Measurements from ENCODE around the gene AP1G2. TPM values are rescaled to one million over a fixed set of nuclear protein-coding genes. Genes with fewer than 3 reads are reported as not detected.

The AP1G2 gene
- total RNA-seq, 2 donors from 2014 or later, result 268 to 313 TPM

- H3K27me3 Mint-ChIP-seq, result peaks cover 35% of the 10 kb centered on the region
- no peak overlapping the region for H3K27ac Mint-ChIP-seq
- peaks cover 11% of the 10 kb centered on the region for H3K36me3 Mint-ChIP-seq (ENCODE audit: low read depth)
- no peak overlapping the region for H3K4me3 Mint-ChIP-seq
- peaks cover 27% of the 10 kb centered on the region for H3K4me1 Mint-ChIP-seq
- H3K9me3 ChIP-seq (ENCODE audit: control insufficient read depth, low read length, poor library complexity, severe bottlenecking), result no peaks in the 10 kb centered on the region
- DNase-seq (no peak), ATAC-seq (no peak)
These were observed 4.3 kb upstream of the AP1G2 start for GRCh38 chr14:23571701-23572523.

- ATAC-seq, result no peak
- peaks cover 6% of the 10 kb centered on the region for H3K36me3 Mint-ChIP-seq (ENCODE audit: low read depth)
- peaks cover 26% of the 10 kb centered on the region for H3K4me1 Mint-ChIP-seq
- H3K9me3 ChIP-seq (ENCODE audit: control insufficient read depth, low read length, poor library complexity, severe bottlenecking), result no peaks in the 10 kb centered on the region
- DNase-seq, result no peak
- H3K27me3 Mint-ChIP-seq, result peaks cover 28% of the 10 kb centered on the region
- H3K4me3 Mint-ChIP-seq, result no peak overlapping the region
- H3K27ac Mint-ChIP-seq, result no peak overlapping the region
These were observed 3.4 kb upstream of the AP1G2 start for GRCh38 chr14:23570806-23571483.

GRCh38 chr14:23569443-23570151, 2.0 kb upstream of the AP1G2 start:
- no peak overlapping the region for H3K4me3 Mint-ChIP-seq
- DNase-seq (no peak), ATAC-seq (no peak)
- H3K36me3 Mint-ChIP-seq (ENCODE audit: low read depth), result peaks cover 6% of the 10 kb centered on the region
- peaks cover 18% of the 10 kb centered on the region for H3K27me3 Mint-ChIP-seq
- peaks cover 26% of the 10 kb centered on the region for H3K4me1 Mint-ChIP-seq
- H3K27ac Mint-ChIP-seq, result no peak overlapping the region
- H3K9me3 ChIP-seq (ENCODE audit: control insufficient read depth, low read length, poor library complexity, severe bottlenecking), result no peaks in the 10 kb centered on the region

GRCh38 chr14:23568600-23569331, 1.2 kb upstream of the AP1G2 start:
- H3K4me3 Mint-ChIP-seq, result peak overlapping the region; percentile 95
- H3K27ac Mint-ChIP-seq, result peak overlapping the region; percentile 96
- ATAC-seq (no peak), DNase-seq (no peak)
- peaks cover 11% of the 10 kb centered on the region for H3K36me3 Mint-ChIP-seq (ENCODE audit: low read depth)
- H3K9me3 ChIP-seq (ENCODE audit: control insufficient read depth, low read length, poor library complexity, severe bottlenecking), result no peaks in the 10 kb centered on the region
- H3K27me3 Mint-ChIP-seq, result peaks cover 18% of the 10 kb centered on the region
- H3K4me1 Mint-ChIP-seq, result peaks cover 29% of the 10 kb centered on the region

- peaks cover 29% of the 10 kb centered on the region for H3K4me1 Mint-ChIP-seq
- peaks cover 11% of the 10 kb centered on the region for H3K36me3 Mint-ChIP-seq (ENCODE audit: low read depth)
These were observed 519 bp upstream of the AP1G2 start for GRCh38 chr14:23568021-23568599.

GRCh38 chr14:23566778-23567185, 809 bp downstream of the AP1G2 start:
- Mint-ChIP-seq H3K27me3 (peaks cover 1% of the 10 kb centered on the region), H3K4me3 (peak overlapping the region; percentile 95), H3K27ac (peak overlapping the region; percentile 96), H3K36me3 (ENCODE audit: low read depth) (peaks cover 7% of the 10 kb centered on the region), H3K4me1 (peaks cover 29% of the 10 kb centered on the region)
- DNase-seq, result no peak
- H3K9me3 ChIP-seq (ENCODE audit: control insufficient read depth, low read length, poor library complexity, severe bottlenecking), result no peaks in the 10 kb centered on the region
- no peak for ATAC-seq

More at GRCh38 chr14:23568021-23568599, 519 bp upstream of the AP1G2 start:
- Mint-ChIP-seq H3K27me3 (peaks cover 14% of the 10 kb centered on the region), H3K4me3 (peak overlapping the region; percentile 95), H3K27ac (peak overlapping the region; percentile 96)
- ATAC-seq (no peak), DNase-seq (no peak)
- H3K9me3 ChIP-seq (ENCODE audit: control insufficient read depth, low read length, poor library complexity, severe bottlenecking), result no peaks in the 10 kb centered on the region

- no peaks in the 10 kb centered on the region for H3K9me3 ChIP-seq (ENCODE audit: control insufficient read depth, low read length, poor library complexity, severe bottlenecking)
- DNase-seq (no peak), ATAC-seq (no peak)
- Mint-ChIP-seq H3K4me1 (peaks cover 29% of the 10 kb centered on the region), H3K4me3 (peak overlapping the region; percentile 95), H3K27ac (peak overlapping the region; percentile 96), H3K36me3 (ENCODE audit: low read depth) (peaks cover 7% of the 10 kb centered on the region), H3K27me3 (no peaks in the 10 kb centered on the region)
These were observed 1.3 kb downstream of the AP1G2 start for GRCh38 chr14:23566112-23566777.

GRCh38 chr14:23565626-23566025, 2.0 kb downstream of the AP1G2 start:
- no peaks in the 10 kb centered on the region for H3K9me3 ChIP-seq (ENCODE audit: control insufficient read depth, low read length, poor library complexity, severe bottlenecking)
- Mint-ChIP-seq H3K27me3 (no peaks in the 10 kb centered on the region), H3K36me3 (ENCODE audit: low read depth) (peaks cover 7% of the 10 kb centered on the region), H3K4me1 (peaks cover 33% of the 10 kb centered on the region), H3K4me3 (no peak overlapping the region), H3K27ac (no peak overlapping the region)
- ATAC-seq, result no peak
- DNase-seq, result no peak

- ATAC-seq (no peak), DNase-seq (no peak)
- no peaks in the 10 kb centered on the region for H3K27me3 Mint-ChIP-seq
- H3K9me3 ChIP-seq (ENCODE audit: control insufficient read depth, low read length, poor library complexity, severe bottlenecking), result no peaks in the 10 kb centered on the region
- H3K36me3 Mint-ChIP-seq (ENCODE audit: low read depth), result peaks cover 7% of the 10 kb centered on the region
- no peak overlapping the region for H3K4me3 Mint-ChIP-seq
- peak overlapping the region; percentile 72 for H3K27ac Mint-ChIP-seq
- peaks cover 33% of the 10 kb centered on the region for H3K4me1 Mint-ChIP-seq
These were observed 2.7 kb downstream of the AP1G2 start for GRCh38 chr14:23564876-23565275.

- Mint-ChIP-seq H3K27ac (peak overlapping the region; percentile 72), H3K36me3 (ENCODE audit: low read depth) (peaks cover 7% of the 10 kb centered on the region), H3K27me3 (no peaks in the 10 kb centered on the region), H3K4me3 (no peak overlapping the region), H3K4me1 (peaks cover 34% of the 10 kb centered on the region)
- no peaks in the 10 kb centered on the region for H3K9me3 ChIP-seq (ENCODE audit: control insufficient read depth, low read length, poor library complexity, severe bottlenecking)
- ATAC-seq (no peak), DNase-seq (no peak)
These were observed 3.3 kb downstream of the AP1G2 start for GRCh38 chr14:23564181-23564812.

- Mint-ChIP-seq H3K36me3 (ENCODE audit: low read depth) (peaks cover 7% of the 10 kb centered on the region), H3K27me3 (no peaks in the 10 kb centered on the region), H3K4me1 (peaks cover 30% of the 10 kb centered on the region), H3K4me3 (no peak overlapping the region), H3K27ac (no peak overlapping the region)
- no peaks in the 10 kb centered on the region for H3K9me3 ChIP-seq (ENCODE audit: control insufficient read depth, low read length, poor library complexity, severe bottlenecking)
- no peak for ATAC-seq
- no peak for DNase-seq
These were observed 4.0 kb downstream of the AP1G2 start for GRCh38 chr14:23563473-23564180.
